ENCODE data around the gene CETN3. TPM values are rescaled to one million over a fixed set of nuclear protein-coding genes. Genes with fewer than 3 reads are reported as not detected.

The CETN3 gene
- total and polyA plus RNA-seq, 2 of the 13 experiments (the other 11 are each of a cell fraction or from before 2014, with no cell fraction given), result 15.4 to 71.5 TPM

DNA sequence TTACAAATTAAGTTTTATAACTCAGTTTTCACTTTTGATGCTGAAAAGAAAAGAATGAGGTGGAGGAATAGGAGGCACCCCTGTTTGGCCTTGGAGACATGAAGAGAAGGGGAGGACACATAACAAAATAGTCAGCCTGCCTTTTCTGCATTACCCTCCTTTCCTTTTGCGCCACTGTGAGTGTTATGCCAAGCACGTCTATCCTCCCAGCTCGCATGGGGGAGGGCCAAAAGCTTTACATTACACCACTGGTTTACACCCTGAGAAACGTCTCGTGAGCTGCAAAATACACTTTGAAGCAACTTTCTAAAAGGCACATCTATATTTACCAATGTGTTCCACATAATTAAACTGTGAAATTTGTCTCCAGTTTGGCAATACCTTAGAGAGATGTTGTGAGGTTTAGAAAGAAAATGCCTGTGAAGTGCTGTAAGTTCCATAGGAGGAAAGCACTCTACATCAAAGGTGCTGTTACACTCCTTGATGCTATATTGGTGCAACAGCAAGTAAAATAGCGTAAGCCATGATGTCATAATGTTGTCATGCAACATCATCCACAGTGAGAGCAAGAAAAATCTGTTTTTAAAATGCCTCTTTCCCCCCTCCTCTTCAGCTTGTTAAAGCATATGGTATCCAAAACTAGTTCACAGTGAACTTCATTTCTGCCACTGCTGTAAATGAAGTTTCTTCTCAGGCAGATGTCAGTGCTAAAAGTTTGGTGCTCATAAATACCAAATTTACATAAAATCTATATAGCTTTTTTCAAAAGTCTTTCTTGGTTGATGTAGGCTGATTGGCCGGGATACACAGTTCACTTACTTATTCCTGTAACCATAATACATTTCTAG, 50.3 kb downstream of the CETN3 start:
- POLR2A ChIA-PET, result no interaction called here

DNA sequence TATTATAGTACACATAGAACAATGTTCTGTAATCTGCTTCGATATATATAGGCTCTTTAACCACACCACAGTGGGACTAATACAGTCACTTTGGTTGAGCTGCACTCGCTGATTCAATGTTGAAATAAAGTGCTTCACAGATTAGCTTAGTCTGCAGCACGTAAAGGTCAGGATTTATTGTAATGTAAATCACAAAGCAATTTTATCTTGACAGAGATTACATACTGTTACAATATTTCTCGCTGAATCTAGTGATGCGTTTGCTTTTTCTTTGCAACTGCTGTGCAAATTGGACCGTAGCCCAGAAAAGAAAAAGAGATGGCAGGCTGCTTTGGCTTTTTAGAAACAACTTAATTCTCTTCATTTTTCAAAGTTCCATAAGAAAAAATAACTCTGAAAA, 52.9 kb downstream of the CETN3 start:
- WGBS (ENCODE audit: low lambda C conversion rate), result 5% methylated on average over 6 of the region's 6 CpGs
- in situ Hi-C loops (cut with HindIII; ENCODE audit: extremely low pct_ligation_motif_present, low pct_unique_long_range_greater_than_20kb), result no loop called here
- DNase-seq (ENCODE audit: low spot score), result no peak
- Histone ChIP-seq H3K79me2 (ENCODE audit: insufficient read depth, low read length) (no peaks in the 10 kb centered on the region), H3K9me3 (ENCODE audit: low read length) (no peaks in the 10 kb centered on the region), H3K27ac (ENCODE audit: extremely low read length, insufficient read depth, low read length) (no peak overlapping the region), H4K20me1 (ENCODE audit: insufficient read depth, low read length) (no peaks in the 10 kb centered on the region), H3K27me3 (ENCODE audit: control insufficient read depth in 1 of 2, insufficient read depth in 2 of 2, low read length in 2 of 2) (no peaks in the 10 kb centered on the region), H3K4me1 (ENCODE audit: insufficient read depth, low read length) (no peaks in the 10 kb centered on the region), H3K36me3 (replicated peaks in 1 of 2; ENCODE audit: control insufficient read depth in 1 of 2, insufficient read depth in 2 of 2, low read length in 2 of 2) (no peaks in the 10 kb centered on the region), H2AFZ (ENCODE audit: low read length) (no peak overlapping the region), H3K9ac (ENCODE audit: insufficient read depth, low read depth, low read length) (no peak overlapping the region), H3K4me3 (replicated peaks in 1 of 3; ENCODE audit: insufficient read depth in 1 of 3, low read depth in 2 of 3, low read length in 3 of 3) (no peak overlapping the region), H3K4me2 (ENCODE audit: low read depth, low read length) (no peak overlapping the region)
- ChIA-PET POLR2A (no interaction called here), CTCF (ENCODE audit: low intra/inter-chr PET ratio, low total read pairs) (no interaction called here)
- ATAC-seq, result no peak
- no peak for FAIRE-seq
- intact Hi-C loops (cut with micrococcal nuclease; ENCODE audit: unreplicated experiment), result no loop called here
- BruUV-seq (replicated peaks), result no TSS peak
- TF ChIP-seq GLI4 (CRISPR knock-in tag; IDR thresholded peaks at IDR 0.05; ENCODE audit: borderline replicate concordance), result no peak
- TF ChIP-seq KDM5B (CRISPR knock-in tag; IDR thresholded peaks at IDR 0.05; ENCODE audit: borderline replicate concordance), result no peak
- TF ChIP-seq ZNF775 (CRISPR knock-in tag; IDR thresholded peaks at IDR 0.05; ENCODE audit: borderline replicate concordance), result no peak
- TF ChIP-seq JUNB (CRISPR knock-in tag; IDR thresholded peaks at IDR 0.05; ENCODE audit: borderline replicate concordance), result no peak
- no peak for TF ChIP-seq ZNF781 (CRISPR knock-in tag; IDR thresholded peaks at IDR 0.05; ENCODE audit: borderline replicate concordance, not compliant biosample characterization)
- TF ChIP-seq, protein P1, sequence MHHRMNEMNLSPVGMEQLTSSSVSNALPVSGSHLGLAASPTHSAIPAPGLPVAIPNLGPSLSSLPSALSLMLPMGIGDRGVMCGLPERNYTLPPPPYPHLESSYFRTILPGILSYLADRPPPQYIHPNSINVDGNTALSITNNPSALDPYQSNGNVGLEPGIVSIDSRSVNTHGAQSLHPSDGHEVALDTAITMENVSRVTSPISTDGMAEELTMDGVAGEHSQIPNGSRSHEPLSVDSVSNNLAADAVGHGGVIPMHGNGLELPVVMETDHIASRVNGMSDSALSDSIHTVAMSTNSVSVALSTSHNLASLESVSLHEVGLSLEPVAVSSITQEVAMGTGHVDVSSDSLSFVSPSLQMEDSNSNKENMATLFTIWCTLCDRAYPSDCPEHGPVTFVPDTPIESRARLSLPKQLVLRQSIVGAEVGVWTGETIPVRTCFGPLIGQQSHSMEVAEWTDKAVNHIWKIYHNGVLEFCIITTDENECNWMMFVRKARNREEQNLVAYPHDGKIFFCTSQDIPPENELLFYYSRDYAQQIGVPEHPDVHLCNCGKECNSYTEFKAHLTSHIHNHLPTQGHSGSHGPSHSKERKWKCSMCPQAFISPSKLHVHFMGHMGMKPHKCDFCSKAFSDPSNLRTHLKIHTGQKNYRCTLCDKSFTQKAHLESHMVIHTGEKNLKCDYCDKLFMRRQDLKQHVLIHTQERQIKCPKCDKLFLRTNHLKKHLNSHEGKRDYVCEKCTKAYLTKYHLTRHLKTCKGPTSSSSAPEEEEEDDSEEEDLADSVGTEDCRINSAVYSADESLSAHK (CRISPR knock-in tag; IDR thresholded peaks at IDR 0.05; ENCODE audit: borderline replicate concordance), result no peak
- TF ChIP-seq CEBPB (IDR thresholded peaks at IDR 0.05; ENCODE audit: borderline replicate concordance, low read depth, low read length), result no peak
- TF ChIP-seq ATF7 (IDR thresholded peaks at IDR 0.05), result no peak
- no peak for TF ChIP-seq ATF7 (CRISPR knock-in tag; IDR thresholded peaks at IDR 0.05)
- no peak for TF ChIP-seq JDP2 (CRISPR knock-in tag; IDR thresholded peaks at IDR 0.05; ENCODE audit: borderline replicate concordance)
- TF ChIP-seq, protein P2, sequence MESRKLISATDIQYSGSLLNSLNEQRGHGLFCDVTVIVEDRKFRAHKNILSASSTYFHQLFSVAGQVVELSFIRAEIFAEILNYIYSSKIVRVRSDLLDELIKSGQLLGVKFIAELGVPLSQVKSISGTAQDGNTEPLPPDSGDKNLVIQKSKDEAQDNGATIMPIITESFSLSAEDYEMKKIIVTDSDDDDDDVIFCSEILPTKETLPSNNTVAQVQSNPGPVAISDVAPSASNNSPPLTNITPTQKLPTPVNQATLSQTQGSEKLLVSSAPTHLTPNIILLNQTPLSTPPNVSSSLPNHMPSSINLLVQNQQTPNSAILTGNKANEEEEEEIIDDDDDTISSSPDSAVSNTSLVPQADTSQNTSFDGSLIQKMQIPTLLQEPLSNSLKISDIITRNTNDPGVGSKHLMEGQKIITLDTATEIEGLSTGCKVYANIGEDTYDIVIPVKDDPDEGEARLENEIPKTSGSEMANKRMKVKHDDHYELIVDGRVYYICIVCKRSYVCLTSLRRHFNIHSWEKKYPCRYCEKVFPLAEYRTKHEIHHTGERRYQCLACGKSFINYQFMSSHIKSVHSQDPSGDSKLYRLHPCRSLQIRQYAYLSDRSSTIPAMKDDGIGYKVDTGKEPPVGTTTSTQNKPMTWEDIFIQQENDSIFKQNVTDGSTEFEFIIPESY (CRISPR knock-in tag; IDR thresholded peaks at IDR 0.05), result no peak

More for the DNA sequence above, 50.3 kb downstream of the CETN3 start:
- intact Hi-C loops (cut with micrococcal nuclease; ENCODE audit: unreplicated experiment), result no loop called here
- ATAC-seq (no peak), FAIRE-seq (no peak), DNase-seq (ENCODE audit: low spot score) (no peak)
- CTCF ChIA-PET (ENCODE audit: low intra/inter-chr PET ratio, low total read pairs), result no interaction called here
- Histone ChIP-seq H3K27me3 (ENCODE audit: control insufficient read depth in 1 of 2, insufficient read depth in 2 of 2, low read length in 2 of 2) (no peaks in the 10 kb centered on the region), H3K79me2 (ENCODE audit: insufficient read depth, low read length) (no peaks in the 10 kb centered on the region), H3K27ac (ENCODE audit: extremely low read length, insufficient read depth, low read length) (no peak overlapping the region), H3K4me3 (replicated peaks in 1 of 3; ENCODE audit: insufficient read depth in 1 of 3, low read depth in 2 of 3, low read length in 3 of 3) (no peak overlapping the region), H2AFZ (ENCODE audit: low read length) (no peak overlapping the region), H3K4me1 (ENCODE audit: insufficient read depth, low read length) (no peaks in the 10 kb centered on the region), H3K9me3 (ENCODE audit: low read length) (no peaks in the 10 kb centered on the region), H3K4me2 (ENCODE audit: low read depth, low read length) (no peak overlapping the region), H3K36me3 (replicated peaks in 1 of 2; ENCODE audit: control insufficient read depth in 1 of 2, insufficient read depth in 2 of 2, low read length in 2 of 2) (no peaks in the 10 kb centered on the region), H4K20me1 (ENCODE audit: insufficient read depth, low read length) (no peaks in the 10 kb centered on the region), H3K9ac (ENCODE audit: insufficient read depth, low read depth, low read length) (no peak overlapping the region)
- TF ChIP-seq ZNF709 (CRISPR knock-in tag; IDR thresholded peaks at IDR 0.05), result no peak
- peak; percentile 86 for TF ChIP-seq ATF7 (IDR thresholded peaks at IDR 0.05)
- TF ChIP-seq ATF7 (CRISPR knock-in tag; IDR thresholded peaks at IDR 0.05), result no peak
- TF ChIP-seq HCFC1 (IDR thresholded peaks at IDR 0.05; ENCODE audit: low read depth, low read length), result no peak
- no peak for TF ChIP-seq BORCS8-MEF2B (CRISPR knock-in tag; IDR thresholded peaks at IDR 0.05)
- peak; percentile 67 for TF ChIP-seq CREB1 (IDR thresholded peaks at IDR 0.05)
- no peak for TF ChIP-seq CREB1 (CRISPR knock-in tag; IDR thresholded peaks at IDR 0.05)
- no peak for TF ChIP-seq SRSF4 (IDR thresholded peaks at IDR 0.05; ENCODE audit: low read depth, low read length, poor library complexity, severe bottlenecking)
- BruUV-seq (replicated peaks), result no TSS peak
- in situ Hi-C loops (cut with HindIII; ENCODE audit: extremely low pct_ligation_motif_present, low pct_unique_long_range_greater_than_20kb), result no loop called here
- WGBS (ENCODE audit: low lambda C conversion rate), result under 1% methylated on average over 7 of the region's 7 CpGs

All from HepG2 (cell line).